ENCODE data around the gene SMG6. TPM values are rescaled to one million over a fixed set of nuclear protein-coding genes. Genes with fewer than 3 reads are reported as not detected.

Gene SMG6
- total and polyA plus RNA-seq, 2 experiments from 2014 or later: 16.8 to 63.1 TPM

GRCh38 chr17:2215616-2216364 is 87.8 kb downstream of the SMG6 start:
- TF ChIP-seq EZH2 (IDR thresholded peaks at IDR 0.05; ENCODE audit: insufficient read depth, poor library complexity, severe bottlenecking) (no peak), EZH2phosphoT487 (IDR thresholded peaks at IDR 0.05; ENCODE audit: insufficient read depth, low read depth) (no peak)
- H3K27ac ChIP-seq: peak overlapping the region; percentile 99
- peaks cover 32% of the 10 kb centered on the region for H3K79me2 ChIP-seq (ENCODE audit: insufficient read depth)
- peaks cover 54% of the 10 kb centered on the region for H3K4me1 ChIP-seq (ENCODE audit: insufficient read depth)
- peak overlapping the region; percentile 81 for H3K4me2 ChIP-seq (ENCODE audit: unreplicated experiment)
- 1% methylated on average over 15 to 18 of the region's 18 CpGs for WGBS, 2 experiments (ENCODE audit: low coverage in 1 of 2, low lambda C conversion rate in 2 of 2, missing lambda C conversion rate in 2 of 2)
- 0 out of 2 replicates have a peak, but pooled peaks cover 2% of the 10 kb centered on the region for H3K36me3 ChIP-seq (ENCODE audit: low read depth)
- H2AFZ ChIP-seq: peak overlapping the region; percentile 43
- in situ Hi-C loops (cut with MboI): no loop called here
- no peaks in the 10 kb centered on the region for H4K20me1 ChIP-seq (ENCODE audit: insufficient read depth)
- peak overlapping the region; percentile 91 for H3K9ac ChIP-seq
- H3F3A ChIP-seq (ENCODE audit: insufficient read depth): peaks cover 51% of the 10 kb centered on the region
- peak; percentile 94 for DNase-seq
- peak overlapping the region; percentile 58 for H3K4me3 ChIP-seq
- no peaks in the 10 kb centered on the region for H3K9me2 ChIP-seq (ENCODE audit: insufficient read depth)
- no peaks in the 10 kb centered on the region for H3K27me3 ChIP-seq (replicated peaks; ENCODE audit: insufficient read depth)
- H3K9me3 ChIP-seq (ENCODE audit: low read depth): no peaks in the 10 kb centered on the region

- in situ Hi-C loops (cut with MboI): no loop called here
Observed at GRCh38 chr17:2214929-2215615, 88.5 kb downstream of the SMG6 start.

GRCh38 chr17:2214047-2214928 is 89.3 kb downstream of the SMG6 start:
- Histone ChIP-seq H3K36me3 (ENCODE audit: low read depth) (no peaks in the 10 kb centered on the region), H4K20me1 (ENCODE audit: insufficient read depth) (no peaks in the 10 kb centered on the region), H3K79me2 (ENCODE audit: insufficient read depth) (peaks cover 40% of the 10 kb centered on the region), H3K9me3 (ENCODE audit: low read depth) (no peaks in the 10 kb centered on the region), H3K4me3 (peak overlapping the region; percentile 58), H3K27me3 (replicated peaks; ENCODE audit: insufficient read depth) (no peaks in the 10 kb centered on the region), H3K4me2 (ENCODE audit: unreplicated experiment) (peak overlapping the region; percentile 81), H3F3A (ENCODE audit: insufficient read depth) (peaks cover 51% of the 10 kb centered on the region), H3K9ac (peak overlapping the region; percentile 91), H3K27ac (peak overlapping the region; percentile 99), H3K9me2 (ENCODE audit: insufficient read depth) (no peaks in the 10 kb centered on the region), H3K4me1 (ENCODE audit: insufficient read depth) (peaks cover 54% of the 10 kb centered on the region), H2AFZ (0 out of 2 replicates have a peak overlapping the region, but pooled peaks have one; percentile 0)
- TF ChIP-seq EZH2phosphoT487 (IDR thresholded peaks at IDR 0.05; ENCODE audit: insufficient read depth, low read depth) (no peak), EZH2 (IDR thresholded peaks at IDR 0.05; ENCODE audit: insufficient read depth, poor library complexity, severe bottlenecking) (no peak)
- in situ Hi-C loops (cut with MboI): no loop called here
- WGBS, 2 experiments (ENCODE audit: low coverage in 1 of 2, low lambda C conversion rate in 2 of 2, missing lambda C conversion rate in 2 of 2): 6% methylated on average over 17 of the region's 17 CpGs
- peak; percentile 97 for DNase-seq

More at GRCh38 chr17:2214929-2215615, 88.5 kb downstream of the SMG6 start:
- H2AFZ ChIP-seq: 0 out of 2 replicates have a peak overlapping the region, but pooled peaks have one; percentile 0
- peak overlapping the region; percentile 58 for H3K4me3 ChIP-seq
- peaks cover 51% of the 10 kb centered on the region for H3F3A ChIP-seq (ENCODE audit: insufficient read depth)
- H3K36me3 ChIP-seq (ENCODE audit: low read depth): no peaks in the 10 kb centered on the region
- TF ChIP-seq EZH2 (IDR thresholded peaks at IDR 0.05; ENCODE audit: insufficient read depth, poor library complexity, severe bottlenecking) (no peak), EZH2phosphoT487 (IDR thresholded peaks at IDR 0.05; ENCODE audit: insufficient read depth, low read depth) (no peak)
- peak; percentile 75 for DNase-seq
- no peaks in the 10 kb centered on the region for H3K9me3 ChIP-seq (ENCODE audit: low read depth)
- peaks cover 54% of the 10 kb centered on the region for H3K4me1 ChIP-seq (ENCODE audit: insufficient read depth)
- peak overlapping the region; percentile 81 for H3K4me2 ChIP-seq (ENCODE audit: unreplicated experiment)
- peak overlapping the region; percentile 99 for H3K27ac ChIP-seq
- H3K9ac ChIP-seq: peak overlapping the region; percentile 91
- H3K79me2 ChIP-seq (ENCODE audit: insufficient read depth): peaks cover 32% of the 10 kb centered on the region
- H4K20me1 ChIP-seq (ENCODE audit: insufficient read depth): no peaks in the 10 kb centered on the region
- H3K27me3 ChIP-seq (replicated peaks; ENCODE audit: insufficient read depth): no peaks in the 10 kb centered on the region
- 1 to 2% methylated on average over 11 of the region's 11 CpGs for WGBS, 2 experiments (ENCODE audit: low coverage in 1 of 2, low lambda C conversion rate in 2 of 2, missing lambda C conversion rate in 2 of 2)
- H3K9me2 ChIP-seq (ENCODE audit: insufficient read depth): no peaks in the 10 kb centered on the region
